Endothelial cell of umbilical vein (primary cell): ENCODE data around the gene ARG2.

Experiments
- JUN ChIP-seq: IDR thresholded peaks from 2 replicates; pipeline ENCODE4 v1.6.1; 2011; ENCODE audit warnings: borderline replicate concordance, low read depth; ENCODE audit not compliant: insufficient read length, insufficient read depth
- POLR2A ChIP-seq: IDR thresholded peaks from 2 replicates; pipeline ENCODE4 v1.6.1; 2012; ENCODE audit warnings: low read depth, mild to moderate bottlenecking, control low read depth, low read length
- POLR2AphosphoS5 ChIP-seq: IDR thresholded peaks from 2 replicates; pipeline ENCODE4 v1.6.1; 2012; ENCODE audit warnings: low read depth, mild to moderate bottlenecking, control low read depth, low read length, moderate library complexity; ENCODE audit not compliant: insufficient read depth
- TF ChIP-seq, protein P1 (sequence below), 2 donors: IDR thresholded peaks; 1 replicate in 1 of 2; 2 replicates in 1 of 2; pipeline ENCODE4 v1.5.1; 2011; ENCODE audit warnings: low read length in 2 of 2, mild to moderate bottlenecking in 2 of 2, moderate library complexity in 2 of 2, control low read depth in 1 of 2, inconsistent platforms in 1 of 2, low read depth in 1 of 2; ENCODE audit not compliant: insufficient read depth in 1 of 2; ENCODE audit errors: extremely low read depth in 1 of 2
- TF ChIP-seq, protein P2 (sequence below): IDR thresholded peaks from 2 replicates; pipeline ENCODE4 v1.6.1; 2011; ENCODE audit not compliant: insufficient read depth, insufficient read length

DNA sequence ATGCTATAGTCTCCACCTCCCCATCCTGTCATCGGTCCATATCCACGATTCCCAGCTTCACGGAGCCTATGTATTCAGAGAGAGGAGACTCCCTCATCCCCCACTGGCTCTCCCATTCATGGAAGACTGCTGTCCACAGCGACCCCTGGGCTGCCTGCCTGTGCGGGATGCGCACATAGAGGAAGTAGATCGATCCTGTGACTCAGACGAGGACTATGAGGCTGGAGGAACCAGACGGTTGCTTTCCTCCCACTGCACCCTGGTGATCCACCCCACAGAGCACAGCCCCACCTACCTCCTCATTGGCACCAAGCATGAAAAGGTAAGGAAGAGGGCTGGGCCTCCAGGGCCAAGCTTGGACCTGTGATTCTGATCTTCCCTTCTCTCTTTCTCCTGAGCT, 44.0 kb upstream of the ARG2 start:
- TF ChIP-seq, protein P1, sequence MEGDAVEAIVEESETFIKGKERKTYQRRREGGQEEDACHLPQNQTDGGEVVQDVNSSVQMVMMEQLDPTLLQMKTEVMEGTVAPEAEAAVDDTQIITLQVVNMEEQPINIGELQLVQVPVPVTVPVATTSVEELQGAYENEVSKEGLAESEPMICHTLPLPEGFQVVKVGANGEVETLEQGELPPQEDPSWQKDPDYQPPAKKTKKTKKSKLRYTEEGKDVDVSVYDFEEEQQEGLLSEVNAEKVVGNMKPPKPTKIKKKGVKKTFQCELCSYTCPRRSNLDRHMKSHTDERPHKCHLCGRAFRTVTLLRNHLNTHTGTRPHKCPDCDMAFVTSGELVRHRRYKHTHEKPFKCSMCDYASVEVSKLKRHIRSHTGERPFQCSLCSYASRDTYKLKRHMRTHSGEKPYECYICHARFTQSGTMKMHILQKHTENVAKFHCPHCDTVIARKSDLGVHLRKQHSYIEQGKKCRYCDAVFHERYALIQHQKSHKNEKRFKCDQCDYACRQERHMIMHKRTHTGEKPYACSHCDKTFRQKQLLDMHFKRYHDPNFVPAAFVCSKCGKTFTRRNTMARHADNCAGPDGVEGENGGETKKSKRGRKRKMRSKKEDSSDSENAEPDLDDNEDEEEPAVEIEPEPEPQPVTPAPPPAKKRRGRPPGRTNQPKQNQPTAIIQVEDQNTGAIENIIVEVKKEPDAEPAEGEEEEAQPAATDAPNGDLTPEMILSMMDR (IDR thresholded peaks at IDR 0.05; ENCODE audit: extremely low read depth in 1 of 2, insufficient read depth in 1 of 2, low read depth in 1 of 2, low read length in 2 of 2) = no peak
- TF ChIP-seq POLR2AphosphoS5 (no peak), POLR2A (no peak), JUN (no peak)
- TF ChIP-seq, protein P2, sequence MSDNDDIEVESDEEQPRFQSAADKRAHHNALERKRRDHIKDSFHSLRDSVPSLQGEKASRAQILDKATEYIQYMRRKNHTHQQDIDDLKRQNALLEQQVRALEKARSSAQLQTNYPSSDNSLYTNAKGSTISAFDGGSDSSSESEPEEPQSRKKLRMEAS = no peak
